ENCODE results near the gene PABPN1L.

- TF ChIP-seq USF2 (IDR thresholded peaks at IDR 0.05; ENCODE audit: low read depth, low read length) (no peak), POLR2A (IDR thresholded peaks at IDR 0.05; ENCODE audit: low read depth, low read length) (no peak), CHD1 (IDR thresholded peaks at IDR 0.05; ENCODE audit: low read depth, low read length) (no peak), RFX5 (IDR thresholded peaks at IDR 0.05; ENCODE audit: low read depth, low read length) (no peak), CEBPB (IDR thresholded peaks at IDR 0.05; ENCODE audit: low read depth, low read length) (no peak), RCOR1 (IDR thresholded peaks at IDR 0.05; ENCODE audit: insufficient replicate concordance, low read length) (no peak), RAD21 (IDR thresholded peaks at IDR 0.05; ENCODE audit: low read length) (no peak), SMC3 (IDR thresholded peaks at IDR 0.05; ENCODE audit: low read depth, low read length) (no peak), ELK1 (IDR thresholded peaks at IDR 0.05; ENCODE audit: borderline replicate concordance, low read depth, low read length) (no peak), BHLHE40 (IDR thresholded peaks at IDR 0.05; ENCODE audit: low read depth, low read length) (no peak), MXI1 (IDR thresholded peaks at IDR 0.05; ENCODE audit: borderline replicate concordance, low read depth, low read length) (no peak), MAZ (IDR thresholded peaks at IDR 0.05; ENCODE audit: borderline replicate concordance, low read depth, low read length) (no peak), MAFK (IDR thresholded peaks at IDR 0.05; ENCODE audit: low read depth, low read length) (no peak)
- TF ChIP-seq, protein P1, sequence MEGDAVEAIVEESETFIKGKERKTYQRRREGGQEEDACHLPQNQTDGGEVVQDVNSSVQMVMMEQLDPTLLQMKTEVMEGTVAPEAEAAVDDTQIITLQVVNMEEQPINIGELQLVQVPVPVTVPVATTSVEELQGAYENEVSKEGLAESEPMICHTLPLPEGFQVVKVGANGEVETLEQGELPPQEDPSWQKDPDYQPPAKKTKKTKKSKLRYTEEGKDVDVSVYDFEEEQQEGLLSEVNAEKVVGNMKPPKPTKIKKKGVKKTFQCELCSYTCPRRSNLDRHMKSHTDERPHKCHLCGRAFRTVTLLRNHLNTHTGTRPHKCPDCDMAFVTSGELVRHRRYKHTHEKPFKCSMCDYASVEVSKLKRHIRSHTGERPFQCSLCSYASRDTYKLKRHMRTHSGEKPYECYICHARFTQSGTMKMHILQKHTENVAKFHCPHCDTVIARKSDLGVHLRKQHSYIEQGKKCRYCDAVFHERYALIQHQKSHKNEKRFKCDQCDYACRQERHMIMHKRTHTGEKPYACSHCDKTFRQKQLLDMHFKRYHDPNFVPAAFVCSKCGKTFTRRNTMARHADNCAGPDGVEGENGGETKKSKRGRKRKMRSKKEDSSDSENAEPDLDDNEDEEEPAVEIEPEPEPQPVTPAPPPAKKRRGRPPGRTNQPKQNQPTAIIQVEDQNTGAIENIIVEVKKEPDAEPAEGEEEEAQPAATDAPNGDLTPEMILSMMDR (conservative IDR thresholded peaks at IDR 0.05; ENCODE audit: low read depth, low read length): no peak
These were observed 1.3 kb upstream of the PABPN1L start for GRCh38 chr16:88867581-88868246.

All from IMR-90 (cell line).